PC-3 (cell line): ENCODE data around the gene CSTPP1.

Experiments used
- EZH2 ChIP-seq: fragments of 300-600 bp; sonication (generic); IDR thresholded peaks from one replicate; pipeline ENCODE4 v1.6.1; 2017; ENCODE audit warnings: antibody characterized with exemption, mild to moderate bottlenecking, low read length; ENCODE audit not compliant: unreplicated experiment
- EZH2phosphoT487 ChIP-seq: fragments of 300-600 bp; sonication (generic); IDR thresholded peaks from 2 replicates; pipeline ENCODE4 v1.6.1; 2018; ENCODE audit warnings: mild to moderate bottlenecking, antibody characterized with exemption, low read length, borderline replicate concordance
- TF ChIP-seq, protein P1 (sequence below): fragments of 300-600 bp; sonication (generic); conservative IDR thresholded peaks from 2 replicates; pipeline ENCODE4 v1.5.1; 2017; ENCODE audit warnings: antibody characterized with exemption, low read depth, mild to moderate bottlenecking, low read length

- TF ChIP-seq, protein P1, sequence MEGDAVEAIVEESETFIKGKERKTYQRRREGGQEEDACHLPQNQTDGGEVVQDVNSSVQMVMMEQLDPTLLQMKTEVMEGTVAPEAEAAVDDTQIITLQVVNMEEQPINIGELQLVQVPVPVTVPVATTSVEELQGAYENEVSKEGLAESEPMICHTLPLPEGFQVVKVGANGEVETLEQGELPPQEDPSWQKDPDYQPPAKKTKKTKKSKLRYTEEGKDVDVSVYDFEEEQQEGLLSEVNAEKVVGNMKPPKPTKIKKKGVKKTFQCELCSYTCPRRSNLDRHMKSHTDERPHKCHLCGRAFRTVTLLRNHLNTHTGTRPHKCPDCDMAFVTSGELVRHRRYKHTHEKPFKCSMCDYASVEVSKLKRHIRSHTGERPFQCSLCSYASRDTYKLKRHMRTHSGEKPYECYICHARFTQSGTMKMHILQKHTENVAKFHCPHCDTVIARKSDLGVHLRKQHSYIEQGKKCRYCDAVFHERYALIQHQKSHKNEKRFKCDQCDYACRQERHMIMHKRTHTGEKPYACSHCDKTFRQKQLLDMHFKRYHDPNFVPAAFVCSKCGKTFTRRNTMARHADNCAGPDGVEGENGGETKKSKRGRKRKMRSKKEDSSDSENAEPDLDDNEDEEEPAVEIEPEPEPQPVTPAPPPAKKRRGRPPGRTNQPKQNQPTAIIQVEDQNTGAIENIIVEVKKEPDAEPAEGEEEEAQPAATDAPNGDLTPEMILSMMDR, result no peak
- TF ChIP-seq EZH2 (no peak), EZH2phosphoT487 (no peak)
Observed at GRCh38 chr11:46999217-46999616, 62.7 kb downstream of the CSTPP1 start.
